Activated T-helper 17 cell treated with anti-CD3 and anti-CD28 coated beads, Interleukin-2, amount 50 U/mL, for 72 hours (primary cell): ENCODE measurements around the gene GPX5. TPM values are rescaled to one million over a fixed set of nuclear protein-coding genes. Genes with fewer than 3 reads are reported as not detected.
"Not testable (repeated sequence)": the region's sequence is repeated elsewhere in the genome, so short reads cannot be mapped to it uniquely, and the experiment has no call there.

Source experiments
- ATAC-seq: fragments of 150-1000 bp; cut with Tn5 transposase; replicated peaks from 2 replicates; pipeline ENCODE4 v1.10.0; 2021; ENCODE audit warnings: mild to moderate bottlenecking, moderate library complexity
- H3K27ac Mint-ChIP-seq: one replicate; pipeline ENCODE4 v1.8.0; 2022; ENCODE audit warnings: mixed read lengths
- H3K27me3 Mint-ChIP-seq: one replicate; pipeline ENCODE4 v1.8.0; 2022; ENCODE audit warnings: mixed read lengths
- H3K36me3 Mint-ChIP-seq: one replicate; pipeline ENCODE4 v1.8.0; 2022; ENCODE audit warnings: low read depth, mild to moderate bottlenecking, mixed read lengths
- H3K4me1 Mint-ChIP-seq: one replicate; pipeline ENCODE4 v1.8.0; 2022; ENCODE audit warnings: mixed read lengths
- H3K4me3 Mint-ChIP-seq: one replicate; pipeline ENCODE4 v1.8.0; 2022; ENCODE audit warnings: mild to moderate bottlenecking, mixed read lengths
- H3K9me3 Mint-ChIP-seq: one replicate; pipeline ENCODE4 v1.8.0; 2022; ENCODE audit warnings: mixed read lengths
- total RNA-seq, 2 donors: library from RNA; stranded (reverse); gene quantifications; one replicate each; pipeline ENCODE4 v1.2.3, GENCODE V29; 2022

Gene GPX5
- total RNA-seq, 2 donors from 2014 or later, result not detected

DNA sequence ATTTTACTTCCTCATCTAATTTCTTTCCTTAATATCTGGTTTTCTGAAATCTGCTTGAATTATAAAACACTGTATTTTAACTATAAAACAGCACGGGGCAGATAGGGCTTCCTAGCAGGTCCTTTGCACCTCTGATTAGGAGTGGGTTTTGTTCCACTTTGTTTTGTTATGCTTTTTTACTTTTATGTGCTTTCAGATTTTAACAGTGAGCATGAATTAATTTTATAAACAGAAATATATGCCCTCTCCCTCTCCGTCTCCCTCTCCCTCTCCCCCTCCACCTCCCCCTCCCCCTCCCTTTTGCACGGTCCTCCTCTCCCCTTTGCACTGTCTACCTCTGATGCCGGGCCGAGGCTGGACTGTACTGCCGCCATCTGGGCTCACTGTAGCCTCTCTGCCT is 24.4 kb upstream of the GPX5 start:
- Mint-ChIP-seq H3K36me3 (no peaks in the 10 kb centered on the region), H3K4me3 (no peak overlapping the region), H3K9me3 (no peaks in the 10 kb centered on the region), H3K4me1 (no peaks in the 10 kb centered on the region), H3K27ac (no peak overlapping the region), H3K27me3 (no peaks in the 10 kb centered on the region)
- ATAC-seq, result no peak

DNA sequence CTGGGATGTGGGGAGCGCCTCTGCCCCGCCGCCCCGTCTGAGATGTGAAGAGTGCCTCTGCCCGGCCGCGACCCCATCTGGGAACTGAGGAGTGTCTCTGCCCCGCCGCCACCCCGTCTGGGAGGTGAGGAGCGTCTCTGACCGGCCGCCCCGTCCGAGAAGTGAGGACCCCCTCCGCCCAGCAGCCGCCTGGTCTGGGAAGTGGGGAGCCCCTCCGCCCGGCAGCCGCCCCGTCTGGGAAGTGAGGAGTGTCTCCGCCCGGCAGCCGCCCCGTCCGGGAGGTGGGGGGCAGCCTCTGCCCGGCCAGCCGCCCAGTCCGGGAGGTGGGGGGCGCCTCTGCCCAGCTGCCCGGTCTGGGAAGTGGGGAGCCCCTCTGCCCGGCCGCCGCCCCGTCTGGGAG is 23.5 kb upstream of the GPX5 start:
- H3K27ac Mint-ChIP-seq, H3K36me3 Mint-ChIP-seq, ATAC-seq, H3K27me3 Mint-ChIP-seq, H3K9me3 Mint-ChIP-seq, H3K4me3 Mint-ChIP-seq, H3K4me1 Mint-ChIP-seq: not testable (repeated sequence)

- H3K36me3 Mint-ChIP-seq, H3K4me1 Mint-ChIP-seq, ATAC-seq, H3K27ac Mint-ChIP-seq, H3K27me3 Mint-ChIP-seq, H3K9me3 Mint-ChIP-seq, H3K4me3 Mint-ChIP-seq: not testable (repeated sequence)
Observed at GRCh38 chr6:28502709-28503305, 22.9 kb upstream of the GPX5 start.

DNA sequence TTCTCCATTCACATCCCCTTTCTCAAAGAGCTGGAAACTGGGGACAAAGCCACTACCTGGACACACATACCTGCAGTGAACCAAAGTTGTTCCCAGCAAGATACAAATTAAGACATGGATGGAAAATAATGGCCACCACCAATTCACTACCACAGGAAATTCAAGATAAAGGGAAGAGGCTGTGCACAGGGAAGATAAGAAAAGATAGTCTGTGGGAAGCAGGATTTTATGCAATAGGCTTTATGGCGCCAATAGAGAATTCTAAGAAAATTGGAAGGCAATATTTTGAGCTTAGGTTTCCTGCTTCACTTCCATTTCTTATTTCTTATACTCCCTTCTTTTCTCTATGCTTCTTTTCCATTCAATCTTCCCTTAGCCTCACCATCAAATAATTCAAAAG is 19.9 kb upstream of the GPX5 start:
- Mint-ChIP-seq H3K27me3 (peaks cover 3% of the 10 kb centered on the region), H3K36me3 (no peaks in the 10 kb centered on the region), H3K9me3 (no peaks in the 10 kb centered on the region), H3K4me3 (no peak overlapping the region), H3K27ac (no peak overlapping the region), H3K4me1 (peaks cover 7% of the 10 kb centered on the region)
- ATAC-seq, result no peak

GRCh38 chr6:28506807-28507475 is 18.7 kb upstream of the GPX5 start:
- peak; percentile 18 for ATAC-seq
- H3K4me1 Mint-ChIP-seq, result peaks cover 7% of the 10 kb centered on the region
- no peaks in the 10 kb centered on the region for H3K9me3 Mint-ChIP-seq
- peaks cover 3% of the 10 kb centered on the region for H3K27me3 Mint-ChIP-seq
- H3K4me3 Mint-ChIP-seq, result peak overlapping the region; percentile 46
- no peak overlapping the region for H3K27ac Mint-ChIP-seq
- no peaks in the 10 kb centered on the region for H3K36me3 Mint-ChIP-seq

DNA sequence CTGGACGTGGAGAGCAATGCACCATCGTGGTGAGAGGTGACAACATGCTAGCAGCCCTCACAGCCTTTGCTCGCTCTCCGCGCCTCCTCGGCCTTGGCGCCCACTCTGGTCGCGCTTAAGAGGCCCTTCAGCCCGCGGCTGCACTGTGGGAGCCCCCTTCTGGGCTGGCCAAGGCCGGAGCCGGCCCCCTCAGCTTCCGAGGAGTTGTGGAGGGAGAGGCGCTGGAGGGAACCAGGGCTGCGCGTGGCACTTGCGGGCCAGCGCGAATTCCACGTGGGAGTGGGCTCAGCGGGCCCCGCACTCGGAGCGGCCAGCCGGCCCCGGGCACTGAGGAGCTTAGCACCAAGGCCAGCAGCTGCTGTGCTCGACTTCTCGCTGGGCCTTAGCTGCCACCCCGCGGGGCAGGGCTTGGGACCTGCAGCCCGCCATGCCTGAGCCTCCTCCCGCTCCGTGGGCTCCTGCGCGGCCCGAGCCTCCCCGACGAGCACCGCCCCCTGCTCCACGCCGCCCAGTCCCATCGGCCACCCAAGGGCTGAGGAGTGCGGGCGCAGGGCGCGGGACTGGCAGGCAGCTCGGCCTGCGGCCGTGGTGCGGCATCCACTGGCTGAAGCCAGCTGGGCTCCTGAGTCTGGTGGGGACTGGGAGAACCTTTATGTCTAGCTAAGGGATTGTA is 13.9 kb upstream of the GPX5 start:
- H3K4me1 Mint-ChIP-seq, result peaks cover 7% of the 10 kb centered on the region
- H3K27me3 Mint-ChIP-seq, result peaks cover 15% of the 10 kb centered on the region
- ATAC-seq, result no peak
- no peaks in the 10 kb centered on the region for H3K36me3 Mint-ChIP-seq
- no peaks in the 10 kb centered on the region for H3K9me3 Mint-ChIP-seq
- no peak overlapping the region for H3K27ac Mint-ChIP-seq
- no peak overlapping the region for H3K4me3 Mint-ChIP-seq

DNA sequence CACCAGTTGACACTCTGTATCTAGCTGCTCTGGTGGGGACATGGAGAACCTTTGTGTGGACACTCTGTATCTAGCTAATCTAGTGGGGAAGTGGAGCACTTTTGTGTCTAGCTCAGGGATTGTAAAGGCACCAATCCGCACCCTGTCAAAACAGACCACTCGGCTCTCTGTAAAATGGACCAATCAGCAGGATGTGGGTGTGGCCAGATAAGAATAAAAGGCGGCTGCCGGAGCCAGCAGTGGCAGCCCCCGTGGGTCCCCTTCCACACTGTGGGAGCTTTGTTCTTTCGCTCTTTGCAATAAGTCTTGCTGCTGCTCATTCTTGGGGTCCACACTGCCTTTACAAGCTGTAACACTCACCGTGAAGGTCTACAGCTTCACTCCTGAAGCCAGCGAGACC is 13.3 kb upstream of the GPX5 start:
- H3K27ac Mint-ChIP-seq, H3K4me3 Mint-ChIP-seq, ATAC-seq, H3K4me1 Mint-ChIP-seq, H3K36me3 Mint-ChIP-seq, H3K9me3 Mint-ChIP-seq: not testable (repeated sequence)
- peaks cover 14% of the 10 kb centered on the region for H3K27me3 Mint-ChIP-seq

DNA sequence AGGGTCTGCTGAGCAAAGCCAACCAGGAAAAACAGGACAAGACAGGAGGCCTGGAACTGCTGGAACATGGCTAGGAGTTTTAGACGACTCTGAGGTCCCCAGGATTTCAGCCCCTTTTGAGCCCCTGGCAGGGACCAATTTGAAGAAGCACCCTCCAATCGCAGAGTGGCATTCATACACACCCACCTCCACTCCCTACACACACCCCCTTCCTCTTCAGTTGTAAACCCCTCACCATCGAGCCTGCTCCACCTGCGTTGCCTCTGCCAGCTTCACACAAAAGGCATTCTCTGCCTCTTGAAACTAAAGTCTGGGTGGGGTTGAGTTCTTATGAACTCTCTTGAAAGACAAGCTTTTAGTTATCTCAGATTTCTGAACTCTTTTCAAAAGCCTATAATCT is 10.0 kb upstream of the GPX5 start, which contains the start of gene GPX6:
TSS of gene GPX6 (minus strand) at position 118 of the 400 bp plus-strand sequence. CDS start at position 68, 50 bp downstream.
- H3K27ac Mint-ChIP-seq, result no peak within 1 kb of the TSS
- H3K9me3 Mint-ChIP-seq, result no peaks in the 10 kb centered on the region
- peaks cover 23% of the 10 kb centered on the region for H3K27me3 Mint-ChIP-seq
- no peaks in the 10 kb centered on the region for H3K4me1 Mint-ChIP-seq
- ATAC-seq, result no peak
- no peaks in the 10 kb centered on the region for H3K36me3 Mint-ChIP-seq
- no peak within 1 kb of the TSS for H3K4me3 Mint-ChIP-seq

DNA sequence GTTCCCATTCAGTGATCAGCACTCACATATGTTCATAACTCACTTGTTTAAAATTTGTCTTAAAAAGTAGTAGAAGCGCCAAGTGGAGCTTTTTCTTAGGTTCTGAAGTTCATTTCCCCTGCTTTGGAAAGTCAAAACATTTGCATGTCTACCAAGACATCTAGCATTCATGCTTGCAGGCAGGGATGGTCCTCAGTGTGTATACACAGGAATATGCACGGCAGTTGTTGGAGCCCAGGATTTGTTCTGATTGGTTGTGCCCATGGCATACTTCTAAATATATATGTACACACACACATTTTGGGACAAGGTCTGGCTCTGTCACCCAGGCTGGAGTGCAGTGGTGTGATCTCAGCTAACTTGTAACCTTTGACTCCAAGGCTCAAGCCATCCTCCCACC is 7.7 kb upstream of the GPX5 start:
- Mint-ChIP-seq H3K27ac (no peak overlapping the region), H3K9me3 (no peaks in the 10 kb centered on the region), H3K36me3 (no peaks in the 10 kb centered on the region), H3K4me1 (peaks cover 8% of the 10 kb centered on the region), H3K27me3 (peaks cover 23% of the 10 kb centered on the region), H3K4me3 (no peak overlapping the region)
- ATAC-seq, result no peak

GRCh38 chr6:28522594-28523240 is 3.0 kb upstream of the GPX5 start:
- ATAC-seq, result no peak
- Mint-ChIP-seq H3K36me3 (no peaks in the 10 kb centered on the region), H3K4me1 (peaks cover 8% of the 10 kb centered on the region), H3K27me3 (peaks cover 24% of the 10 kb centered on the region), H3K9me3 (no peaks in the 10 kb centered on the region), H3K27ac (no peak overlapping the region), H3K4me3 (peak overlapping the region; percentile 27)

DNA sequence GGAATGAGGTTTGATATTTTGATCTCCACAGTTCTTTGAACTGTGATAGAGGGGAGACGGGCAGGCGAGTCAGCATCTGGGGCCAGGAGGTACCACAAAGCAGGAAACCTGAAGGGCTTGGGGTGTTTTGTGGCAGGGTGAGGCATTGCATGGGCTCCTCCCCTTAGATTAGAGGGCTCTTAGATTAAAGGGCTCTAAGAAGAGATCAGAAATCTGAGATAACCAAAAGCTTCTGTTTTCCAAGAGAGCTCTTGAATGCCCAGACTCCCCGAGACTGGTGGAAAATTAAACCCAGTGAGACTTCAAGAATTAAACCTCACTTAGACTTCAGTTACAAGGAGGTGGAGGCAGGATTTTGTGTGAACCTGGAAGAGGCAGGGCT is 2.4 kb upstream of the GPX5 start:
- Mint-ChIP-seq H3K27me3 (peaks cover 26% of the 10 kb centered on the region), H3K9me3 (no peaks in the 10 kb centered on the region), H3K27ac (no peak overlapping the region), H3K4me1 (peaks cover 8% of the 10 kb centered on the region), H3K36me3 (no peaks in the 10 kb centered on the region), H3K4me3 (peak overlapping the region; percentile 27)
- ATAC-seq, result peak; percentile 84

GRCh38 chr6:28530777-28531176 is 5.1 kb downstream of the GPX5 start:
- ATAC-seq, result no peak
- Mint-ChIP-seq H3K4me1 (no peaks in the 10 kb centered on the region), H3K4me3 (no peak overlapping the region), H3K27ac (no peak overlapping the region), H3K9me3 (no peaks in the 10 kb centered on the region), H3K36me3 (no peaks in the 10 kb centered on the region), H3K27me3 (peaks cover 34% of the 10 kb centered on the region)

DNA sequence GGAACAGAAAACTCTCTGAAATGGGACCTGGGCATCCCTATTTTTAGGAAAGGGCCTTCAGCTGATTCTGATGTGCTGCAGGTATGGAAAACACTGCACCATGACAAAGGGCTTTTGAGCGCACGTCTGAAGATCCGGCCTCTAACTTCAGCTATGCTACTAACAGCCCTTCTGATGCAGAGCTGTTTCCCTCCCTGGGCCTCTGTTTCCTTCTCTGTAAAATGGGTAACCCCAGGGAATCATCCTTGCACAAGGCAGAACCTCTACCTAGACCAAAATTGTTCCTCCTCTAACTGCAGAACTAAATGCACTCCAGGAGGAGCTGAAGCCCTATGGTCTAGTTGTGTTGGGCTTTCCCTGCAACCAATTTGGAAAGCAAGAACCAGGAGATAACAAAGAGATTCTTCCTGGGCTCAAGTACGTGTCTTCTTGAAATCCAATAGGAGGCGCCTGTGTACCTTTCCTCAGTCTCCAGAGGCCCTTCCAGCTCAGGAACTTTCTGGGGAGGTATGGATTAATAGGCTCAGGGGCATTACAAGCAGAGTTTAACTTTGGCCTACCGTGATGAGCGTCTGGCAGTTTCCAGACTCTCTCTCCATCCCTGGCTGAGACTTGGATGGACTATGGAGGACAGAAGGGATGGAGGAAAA is 5.9 kb downstream of the GPX5 start:
- no peak for ATAC-seq
- no peaks in the 10 kb centered on the region for H3K4me1 Mint-ChIP-seq
- no peak overlapping the region for H3K27ac Mint-ChIP-seq
- peaks cover 29% of the 10 kb centered on the region for H3K27me3 Mint-ChIP-seq
- H3K4me3 Mint-ChIP-seq, result no peak overlapping the region
- no peaks in the 10 kb centered on the region for H3K36me3 Mint-ChIP-seq
- no peaks in the 10 kb centered on the region for H3K9me3 Mint-ChIP-seq

- no peak overlapping the region for H3K27ac Mint-ChIP-seq
Observed at GRCh38 chr6:28534306-28534705, 8.6 kb downstream of the GPX5 start.

More at GRCh38 chr6:28534306-28534705, 8.6 kb downstream of the GPX5 start:
- Mint-ChIP-seq H3K9me3 (no peaks in the 10 kb centered on the region), H3K4me3 (no peak overlapping the region), H3K4me1 (no peaks in the 10 kb centered on the region), H3K36me3 (no peaks in the 10 kb centered on the region), H3K27me3 (peaks cover 21% of the 10 kb centered on the region)
- no peak for ATAC-seq
